GM23248 (cell line): ENCODE data around the gene GLUD1. TPM values are rescaled to one million over a fixed set of nuclear protein-coding genes. Genes with fewer than 3 reads are reported as not detected.
"Not testable (repeated sequence)": the region's sequence is repeated elsewhere in the genome, so short reads cannot be mapped to it uniquely, and the experiment has no call there.

Experiments
- DNase-seq: peaks from one replicate; pipeline ENCODE4 v3.0.0-alpha.2; 2015
- H2AFZ ChIP-seq: fragments of 200-600 bp; sonication (generic); 2 replicates; pipeline ENCODE4 v1.6.1; 2016; ENCODE audit warnings: antibody characterized with exemption
- H3F3A ChIP-seq: fragments of 200-600 bp; sonication (generic); 2 replicates; pipeline ENCODE4 v1.6.1; 2016; ENCODE audit warnings: mild to moderate bottlenecking, antibody characterized with exemption, mixed run types; ENCODE audit not compliant: insufficient read depth
- H3K27ac ChIP-seq: fragments of 200-600 bp; sonication (generic); 2 replicates; pipeline ENCODE4 v1.5.1; 2016; ENCODE audit warnings: mild to moderate bottlenecking
- H3K27me3 ChIP-seq: fragments of 200-600 bp; sonication (generic); replicated peaks from 2 replicates; pipeline ENCODE4 v1.6.1; 2016; ENCODE audit warnings: mild to moderate bottlenecking; ENCODE audit not compliant: insufficient read depth
- H3K36me3 ChIP-seq: fragments of 200-600 bp; sonication (generic); 2 replicates; pipeline ENCODE4 v1.6.1; 2016; ENCODE audit warnings: low read depth, mild to moderate bottlenecking
- H3K4me1 ChIP-seq: fragments of 200-600 bp; sonication (generic); 2 replicates; pipeline ENCODE4 v1.6.1; 2016; ENCODE audit warnings: mild to moderate bottlenecking; ENCODE audit not compliant: insufficient read depth
- H3K4me2 ChIP-seq: fragments of 200-600 bp; sonication (generic); one replicate; pipeline ENCODE4 v1.6.1; 2016; ENCODE audit warnings: mild to moderate bottlenecking; ENCODE audit not compliant: unreplicated experiment
- H3K4me3 ChIP-seq: fragments of 200-600 bp; sonication (generic); 2 replicates; pipeline ENCODE4 v1.5.1; 2016; ENCODE audit warnings: mild to moderate bottlenecking
- H3K79me2 ChIP-seq: fragments of 200-600 bp; sonication (generic); 2 replicates; pipeline ENCODE4 v1.6.1; 2016; ENCODE audit warnings: mild to moderate bottlenecking; ENCODE audit not compliant: insufficient read depth
- H3K9ac ChIP-seq: fragments of 200-600 bp; sonication (generic); 2 replicates; pipeline ENCODE4 v1.6.1; 2016; ENCODE audit warnings: mild to moderate bottlenecking
- H3K9me2 ChIP-seq: fragments of 200-600 bp; sonication (generic); 2 replicates; pipeline ENCODE4 v1.6.1; 2016; ENCODE audit warnings: mixed run types, mild to moderate bottlenecking, moderate library complexity; ENCODE audit not compliant: insufficient read depth
- H3K9me3 ChIP-seq: fragments of 200-600 bp; sonication (generic); one replicate; pipeline ENCODE4 v1.6.1; 2017; ENCODE audit warnings: low read depth
- H4K20me1 ChIP-seq: fragments of 200-600 bp; sonication (generic); 2 replicates; pipeline ENCODE4 v1.6.0; 2016; ENCODE audit not compliant: insufficient read depth
- WGBS, 2 experiments: methylation state at CpG; one replicate each; pipeline ENCODE4 v1.1.6; 2015 to 2017; ENCODE audit warnings: low lambda C conversion rate in 2 of 2, low coverage in 1 of 2; ENCODE audit errors: missing lambda C conversion rate in 2 of 2; 5-methylcytosine and 5-hydroxymethylcytosine counted together
- in situ Hi-C: fragments of 300-500 bp; cut with MboI; formaldehyde crosslinking; loops from 2 replicates; pipeline ENCODE4 v1.15.0; 2020
- polyA plus RNA-seq: library from polyadenylated mRNA; unstranded; fragments of >200 nt; fragmentation: Nextera tagmentation; extraction: Ambion mirVana; gene quantifications from 2 replicates; pipeline ENCODE4 v1.2.1, GENCODE V29; 2016
- total RNA-seq: library from RNA; depleted of rRNA; stranded (reverse); fragments of >200 nt; shearing (Covaris generic); gene quantifications from 2 replicates; pipeline ENCODE4 v1.2.3, GENCODE V29; 2014

The GLUD1 gene
- total and polyA plus RNA-seq, 2 experiments from 2014 or later, result 98.8 to 209 TPM

GRCh38 chr10:87019504-87019903 lies 75.1 kb downstream of the GLUD1 start:
- H3K27ac ChIP-seq, H3K4me3 ChIP-seq, in situ Hi-C loops, H2AFZ ChIP-seq, H3K36me3 ChIP-seq, H3K9ac ChIP-seq, H3K79me2 ChIP-seq, H4K20me1 ChIP-seq, H3K9me3 ChIP-seq, H3F3A ChIP-seq, H3K9me2 ChIP-seq, H3K27me3 ChIP-seq, H3K4me2 ChIP-seq: not testable (repeated sequence)
- peak; percentile 4 for DNase-seq
- peaks cover 17% of the 10 kb centered on the region for H3K4me1 ChIP-seq
- WGBS, 2 experiments, result 100% methylated on average over 1 of the region's 1 CpG

GRCh38 chr10:87019066-87019465 lies 75.6 kb downstream of the GLUD1 start:
- H3F3A ChIP-seq, H3K4me2 ChIP-seq, H3K9ac ChIP-seq, H3K9me3 ChIP-seq, H3K27ac ChIP-seq, H3K27me3 ChIP-seq, H3K9me2 ChIP-seq, H3K79me2 ChIP-seq, H3K36me3 ChIP-seq, in situ Hi-C loops, H2AFZ ChIP-seq, DNase-seq, H4K20me1 ChIP-seq, H3K4me3 ChIP-seq: not testable (repeated sequence)
- H3K4me1 ChIP-seq, result peaks cover 15% of the 10 kb centered on the region
- WGBS, 2 experiments, result 84 to 86% methylated on average over 6 of the region's 6 CpGs

- H3K4me2 ChIP-seq, H4K20me1 ChIP-seq, H3K4me3 ChIP-seq, H2AFZ ChIP-seq, DNase-seq, H3K79me2 ChIP-seq, H3K27ac ChIP-seq, H3K27me3 ChIP-seq, H3K9me2 ChIP-seq, H3K36me3 ChIP-seq, H3K9ac ChIP-seq, in situ Hi-C loops, H3K9me3 ChIP-seq, H3F3A ChIP-seq: not testable (repeated sequence)
- H3K4me1 ChIP-seq, result peaks cover 15% of the 10 kb centered on the region
- WGBS, 2 experiments, result 81 to 93% methylated on average over 2 to 6 of the region's 6 CpGs
Observed at GRCh38 chr10:87018127-87018526, 76.5 kb downstream of the GLUD1 start.

- H4K20me1 ChIP-seq, in situ Hi-C loops, H3K9me3 ChIP-seq, H3K79me2 ChIP-seq, H3K4me3 ChIP-seq, H3K9ac ChIP-seq, H3K27me3 ChIP-seq, H2AFZ ChIP-seq, H3K9me2 ChIP-seq, H3K36me3 ChIP-seq, H3F3A ChIP-seq: not testable (repeated sequence)
- H3K27ac ChIP-seq, result peak overlapping the region; percentile 36; the same call in 1 of the 2 replicates
- WGBS, 2 experiments, result 26 to 30% methylated on average over 10 of the region's 10 CpGs
- H3K4me1 ChIP-seq, result peaks cover 15% of the 10 kb centered on the region
- peak overlapping the region; percentile 6 for H3K4me2 ChIP-seq
- peak; percentile 58 for DNase-seq
Observed at GRCh38 chr10:87014986-87015716, 79.5 kb downstream of the GLUD1 start.

GRCh38 chr10:87013528-87013927 lies 81.1 kb downstream of the GLUD1 start:
- in situ Hi-C loops, H3K4me2 ChIP-seq, DNase-seq, H3K4me3 ChIP-seq, H3K27me3 ChIP-seq, H3K9me3 ChIP-seq, H3K9ac ChIP-seq, H3K79me2 ChIP-seq, H4K20me1 ChIP-seq, H3K27ac ChIP-seq, H2AFZ ChIP-seq, H3F3A ChIP-seq, H3K36me3 ChIP-seq, H3K9me2 ChIP-seq: not testable (repeated sequence)
- WGBS, 2 experiments, result 68 to 80% methylated on average over 3 of the region's 3 CpGs
- H3K4me1 ChIP-seq, result peaks cover 15% of the 10 kb centered on the region

- H3K27me3 ChIP-seq, H3K9ac ChIP-seq, H3K27ac ChIP-seq, H3K4me1 ChIP-seq, H3F3A ChIP-seq, H2AFZ ChIP-seq, H3K4me2 ChIP-seq, in situ Hi-C loops, H3K9me3 ChIP-seq, H4K20me1 ChIP-seq, H3K4me3 ChIP-seq, H3K36me3 ChIP-seq, H3K9me2 ChIP-seq, H3K79me2 ChIP-seq, DNase-seq: not testable (repeated sequence)
- 84 to 88% methylated on average over 11 to 17 of the region's 18 CpGs for WGBS, 2 experiments
Observed at GRCh38 chr10:87009134-87009696, 85.4 kb downstream of the GLUD1 start.

GRCh38 chr10:87008303-87008702 lies 86.3 kb downstream of the GLUD1 start:
- DNase-seq, result not testable (repeated sequence)

More at GRCh38 chr10:87008303-87008702, 86.3 kb downstream of the GLUD1 start:
- H3K9me2 ChIP-seq, H3K36me3 ChIP-seq, H3K9me3 ChIP-seq, in situ Hi-C loops, H4K20me1 ChIP-seq, H3K4me2 ChIP-seq, H3K27me3 ChIP-seq, H3K4me1 ChIP-seq, H3F3A ChIP-seq, H3K9ac ChIP-seq, H3K27ac ChIP-seq, H3K4me3 ChIP-seq, H3K79me2 ChIP-seq, H2AFZ ChIP-seq: not testable (repeated sequence)
- WGBS, 2 experiments, result 89 to 92% methylated on average over 7 of the region's 7 CpGs
